HG03039 (cell line): ENCODE results near the gene LRRC10B.

ENCODE experiments used
- ATAC-seq: cut with Tn5 transposase; IDR thresholded peaks from one replicate; pipeline ENCODE4 v1.9.1; 2021; ENCODE audit warnings: mild to moderate bottlenecking, moderate library complexity; ENCODE audit not compliant: unreplicated experiment

Gene LRRC10B

DNA sequence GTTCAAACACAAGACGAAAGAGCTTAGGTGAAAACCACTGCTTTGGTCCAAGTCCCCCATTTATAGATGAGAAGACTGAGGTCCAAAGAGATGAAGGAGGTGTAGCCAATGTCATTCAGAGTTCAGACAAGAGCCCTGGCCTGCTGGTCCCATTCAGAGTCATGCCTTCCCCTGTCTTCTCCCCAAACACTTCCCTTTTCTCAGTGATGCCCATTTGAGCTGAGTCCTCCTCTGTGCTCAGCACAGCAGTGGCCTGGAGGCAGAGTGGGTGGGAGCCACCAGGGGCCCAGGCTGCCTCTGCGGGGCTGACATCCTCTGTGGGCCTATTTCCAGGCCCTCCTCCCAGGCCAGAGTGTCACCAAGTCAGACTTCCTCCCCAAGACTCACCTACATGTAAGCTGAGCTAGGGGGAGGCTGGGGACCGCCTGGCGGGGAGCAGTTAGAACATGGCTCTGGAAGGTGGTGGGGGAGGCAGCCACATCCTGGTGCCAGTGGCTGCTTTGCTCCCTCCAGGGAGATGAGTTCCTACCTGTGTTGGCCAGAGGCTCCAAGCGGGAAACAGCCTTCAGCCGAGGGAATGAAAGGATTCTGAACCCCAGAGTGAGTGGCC lies 22.4 kb upstream of the LRRC10B start:
- ATAC-seq: no peak

DNA sequence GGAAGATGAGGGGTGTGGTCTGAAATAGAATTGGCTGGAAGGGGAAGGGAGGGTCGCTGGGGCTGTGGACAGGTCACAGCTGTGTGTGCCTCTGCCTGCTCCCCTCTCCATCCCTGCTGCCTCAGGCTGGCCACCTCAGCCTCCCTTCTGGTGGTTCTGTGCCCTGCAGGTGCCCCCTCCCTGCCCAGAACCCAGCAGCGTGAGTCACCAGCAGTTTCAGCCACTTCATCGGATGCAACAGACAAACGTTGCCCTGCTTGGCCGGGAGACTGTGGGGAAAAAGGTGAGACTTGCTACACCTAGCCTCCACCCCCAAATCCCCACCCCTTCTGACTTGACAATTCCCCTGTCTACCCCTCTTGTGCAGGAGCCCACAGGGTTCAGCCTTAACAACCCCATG lies 21.8 kb upstream of the LRRC10B start:
- ATAC-seq: no peak

DNA sequence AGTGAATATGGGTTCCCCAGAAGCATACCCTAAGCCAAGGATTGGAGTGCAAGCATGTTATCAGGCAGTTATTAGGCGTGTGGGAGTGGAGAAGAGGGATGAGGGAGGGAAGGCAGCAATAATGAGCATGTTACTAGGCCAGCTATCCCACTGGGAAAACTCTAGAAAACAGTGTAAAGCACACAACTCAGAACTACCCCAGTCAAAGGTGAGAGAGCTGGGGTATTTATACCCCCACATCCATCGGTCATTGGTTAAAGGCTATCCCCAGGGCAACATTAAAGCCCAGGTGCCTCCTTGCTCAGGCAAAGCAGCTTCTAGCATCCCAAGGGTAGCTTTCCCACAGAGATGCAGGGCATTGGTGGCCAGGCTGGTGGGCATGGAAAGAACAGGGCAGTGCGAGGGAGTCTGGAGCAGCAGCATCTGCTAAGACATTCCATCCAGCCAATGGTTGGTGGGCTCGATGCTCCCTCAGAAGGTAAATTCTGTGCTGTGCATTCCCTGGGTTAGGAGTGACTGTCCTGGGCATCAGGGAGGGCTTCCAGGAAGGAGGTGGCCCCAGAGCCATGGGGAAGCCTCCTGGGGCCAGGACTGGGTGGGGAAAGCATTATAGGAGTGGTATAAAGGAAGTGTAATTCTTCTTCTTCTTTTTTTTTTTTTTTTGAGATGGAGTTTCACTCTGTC lies 21.1 kb upstream of the LRRC10B start:
- ATAC-seq: no peak

GRCh38 chr11:61488651-61489291 lies 19.8 kb upstream of the LRRC10B start:
- ATAC-seq: no peak

GRCh38 chr11:61489833-61490721 lies 18.5 kb upstream of the LRRC10B start:
- no peak for ATAC-seq

DNA sequence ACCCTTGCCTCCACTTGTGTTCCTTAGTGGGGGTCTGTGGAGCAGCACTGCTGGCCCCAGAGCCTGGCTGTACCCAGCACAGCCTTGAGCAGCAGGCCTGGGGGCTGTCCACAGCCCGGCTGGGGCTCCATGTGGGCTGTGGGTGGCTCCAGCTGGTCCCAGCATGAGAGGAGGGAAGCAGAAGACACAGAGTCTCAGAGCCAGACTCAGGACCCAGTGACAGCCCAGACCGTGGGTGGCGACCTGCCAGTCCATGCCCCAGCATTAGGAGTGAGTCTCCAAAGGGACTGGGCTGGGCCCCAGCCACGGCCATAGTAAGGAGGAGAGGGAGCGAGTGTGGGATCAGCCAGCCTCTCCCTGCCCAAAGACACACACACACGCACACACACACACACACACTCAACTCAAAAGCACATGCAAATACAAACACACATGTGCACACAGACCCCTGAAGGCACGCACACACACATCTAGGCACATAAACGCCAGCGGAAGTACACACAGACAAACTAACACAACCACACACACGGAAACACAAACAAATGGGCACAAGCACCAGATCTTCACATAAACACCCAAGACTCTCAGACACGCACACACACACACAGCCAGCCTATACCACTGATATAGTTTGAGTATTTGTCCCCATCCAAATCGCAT lies 16.7 kb upstream of the LRRC10B start:
- no peak for ATAC-seq

- no peak for ATAC-seq
These were observed 14.1 kb upstream of the LRRC10B start for GRCh38 chr11:61494381-61494961.

GRCh38 chr11:61495801-61496601 lies 12.5 kb upstream of the LRRC10B start:
- ATAC-seq: no peak

GRCh38 chr11:61496602-61497400 lies 11.7 kb upstream of the LRRC10B start:
- no peak for ATAC-seq

DNA sequence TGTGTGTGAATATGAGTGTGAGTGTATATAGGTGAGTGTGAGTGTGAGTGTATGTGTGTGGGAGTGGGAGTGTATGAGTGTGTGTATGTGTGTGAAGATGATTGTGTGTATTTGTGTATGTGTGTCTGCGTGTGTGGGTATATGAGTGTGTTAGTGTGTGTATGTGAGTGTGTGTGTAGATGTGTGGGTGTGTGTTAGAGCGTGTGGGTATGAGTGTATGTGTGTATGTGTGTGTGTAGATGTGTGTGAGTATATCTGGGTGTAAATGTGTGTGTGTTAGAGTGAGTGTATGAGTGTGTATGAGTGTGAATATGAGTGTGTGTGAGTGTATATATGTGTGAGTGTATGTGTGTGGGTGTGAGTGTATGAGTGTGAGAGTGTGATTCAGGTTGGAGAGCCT lies 11.1 kb upstream of the LRRC10B start:
- ATAC-seq: no peak

GRCh38 chr11:61497876-61498275 lies 10.7 kb upstream of the LRRC10B start:
- no peak for ATAC-seq

DNA sequence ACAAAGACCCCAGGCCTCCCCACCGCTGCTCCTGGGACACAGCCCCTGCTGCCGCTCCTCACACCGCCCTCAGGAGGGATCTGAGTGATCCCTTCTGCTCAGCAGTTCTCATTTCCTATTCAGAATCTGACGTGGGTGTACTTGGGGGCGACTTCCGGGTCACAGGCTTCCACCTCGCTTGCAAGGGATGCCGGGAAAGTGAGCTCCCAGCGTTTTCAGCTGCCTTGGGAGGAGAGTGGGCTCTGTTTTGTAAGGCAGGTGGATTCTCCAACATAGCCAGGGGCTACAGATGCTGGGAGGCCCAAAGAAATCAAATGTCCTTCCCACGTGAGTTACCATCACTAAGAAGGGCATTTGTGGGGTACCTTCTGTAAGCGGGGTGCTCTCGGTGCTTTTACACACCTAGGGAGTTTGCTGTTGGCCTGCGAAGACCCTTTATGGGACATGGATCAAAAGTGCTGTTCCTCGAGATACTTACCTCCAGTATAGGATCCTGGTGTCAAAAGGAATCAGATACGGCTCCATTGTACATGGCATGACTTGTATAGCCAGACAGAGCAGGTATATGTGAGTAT lies 9.7 kb upstream of the LRRC10B start:
- no peak for ATAC-seq

GRCh38 chr11:61499816-61500491 lies 8.6 kb upstream of the LRRC10B start:
- no peak for ATAC-seq

GRCh38 chr11:61502522-61502921 lies 6.0 kb upstream of the LRRC10B start:
- ATAC-seq: no peak

- ATAC-seq: no peak
These were observed 5.3 kb upstream of the LRRC10B start for GRCh38 chr11:61503135-61503770.

DNA sequence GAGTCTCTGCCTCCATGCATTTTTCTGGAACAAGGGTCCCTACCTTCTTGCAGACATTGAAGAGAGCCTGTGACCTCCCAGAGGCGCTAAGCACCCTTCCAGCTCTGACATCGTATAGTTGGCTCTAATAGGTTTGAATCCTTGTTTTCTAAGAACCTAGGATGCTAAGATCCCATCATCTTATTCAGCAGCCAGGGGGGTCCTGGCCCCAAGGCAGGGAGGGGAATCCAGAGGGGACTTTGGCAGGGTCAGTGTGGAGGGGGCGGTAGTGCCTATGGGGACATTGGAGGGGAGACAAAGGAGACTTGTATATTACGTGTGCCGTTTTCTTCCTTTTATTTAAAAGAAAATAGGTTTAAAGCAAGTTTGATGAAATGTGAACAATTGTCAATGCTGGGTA lies 3.4 kb upstream of the LRRC10B start:
- ATAC-seq: no peak

DNA sequence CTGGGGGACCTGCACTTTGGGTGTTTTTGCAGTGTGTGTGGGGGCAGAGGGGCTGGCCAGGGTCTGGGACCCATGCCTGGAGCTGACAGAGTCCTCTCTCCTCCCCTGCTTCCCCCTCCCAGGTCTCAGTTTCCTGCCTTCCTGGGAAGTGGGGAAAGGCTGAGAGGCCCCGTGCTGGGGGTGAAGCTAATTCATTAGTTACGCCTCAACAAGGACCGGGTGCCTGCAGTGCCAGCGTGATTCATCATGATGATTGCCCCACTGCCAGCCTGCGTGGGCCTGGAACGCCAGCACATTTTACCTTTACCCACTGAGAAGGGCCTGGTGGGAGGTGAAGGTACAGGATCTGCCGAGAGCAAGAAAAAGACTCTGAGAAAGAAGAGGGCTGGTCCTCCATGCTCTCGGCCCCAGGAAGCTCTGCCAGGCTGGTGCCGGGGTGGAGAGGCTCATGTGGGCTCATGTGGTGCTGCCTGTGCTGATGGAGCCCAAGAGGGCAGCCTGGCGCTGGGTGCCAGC lies 2.9 kb upstream of the LRRC10B start:
- no peak for ATAC-seq
